SK-N-SH (cell line): Measurements from ENCODE around the gene PSMD14. TPM values are rescaled to one million over a fixed set of nuclear protein-coding genes. Genes with fewer than 3 reads are reported as not detected.

Source experiments
- CTCF ChIA-PET: fragments of 300-600, 350-600 bp; formaldehyde crosslinking; extraction: SDS; loops from one replicate; lab custom pipeline; 2021; lab: Yijun Ruan, JAX
- POLR2A ChIA-PET: fragments of 350-600 bp; sonication (Branson Sonifier 250); formaldehyde crosslinking; extraction: SDS; loops from one replicate; lab custom pipeline; 2020; ENCODE audit warnings: antibody characterized with exemption, inconsistent platforms; lab: Yijun Ruan, JAX
- DNase-seq: peaks from one replicate; pipeline ENCODE4 v3.0.0; 2012
- H2AFZ ChIP-seq: fragments of 200-600 bp; sonication (generic); 2 replicates; pipeline ENCODE4 v1.8.1; 2016; ENCODE audit warnings: antibody characterized with exemption, mild to moderate bottlenecking, low read depth
- H3F3A ChIP-seq: fragments of 200-600 bp; sonication (generic); replicated peaks from 2 replicates; pipeline ENCODE3; 2016; ENCODE audit warnings: antibody characterized with exemption, mild to moderate bottlenecking; ENCODE audit not compliant: insufficient read depth
- H3K27ac ChIP-seq, 2 experiments: fragments of 200-500 bp in 1 of 2; fragments of 200-600 bp in 1 of 2; sonication (Bioruptor generic) in 1 of 2; sonication (generic), shearing (Covaris generic) in 1 of 2; 2 replicates each; pipeline versions ENCODE4 v1.5.1 to v1.6.1; 2014 to 2016; ENCODE audit warnings: low read depth in 2 of 2, inconsistent platforms in 1 of 2, low read length in 1 of 2, mild to moderate bottlenecking in 1 of 2, mixed read lengths in 1 of 2
- H3K27me3 ChIP-seq: fragments of 200-600 bp; sonication (generic), shearing (Covaris generic); 2 replicates; pipeline ENCODE4 v1.6.1; 2016; ENCODE audit warnings: mixed run types; ENCODE audit not compliant: insufficient read depth
- H3K36me3 ChIP-seq, 2 experiments: fragments of 200-500 bp in 1 of 2; fragments of 200-600 bp in 1 of 2; sonication (Bioruptor generic) in 1 of 2; sonication (generic) in 1 of 2; replicated peaks in 1 of 2; 2 replicates each; pipeline versions ENCODE3 to v1.5.1; 2014 to 2016; ENCODE audit warnings: low read length in 1 of 2, mild to moderate bottlenecking in 1 of 2; ENCODE audit not compliant: insufficient read depth in 2 of 2, control insufficient read depth in 1 of 2
- H3K4me1 ChIP-seq, 2 experiments: fragments of 200-500 bp in 1 of 2; fragments of 200-600 bp in 1 of 2; sonication (Bioruptor generic) in 1 of 2; sonication (generic), shearing (Covaris generic) in 1 of 2; 2 replicates each; pipeline versions ENCODE4 v1.5.1 to v1.6.1; 2014 to 2016; ENCODE audit warnings: low read depth in 1 of 2, low read length in 1 of 2, mixed run types in 1 of 2; ENCODE audit not compliant: insufficient read depth in 2 of 2, control insufficient read depth in 1 of 2
- H3K4me2 ChIP-seq: fragments of 200-600 bp; sonication (generic), shearing (Covaris generic); 2 replicates; pipeline ENCODE4 v1.6.1; 2017; ENCODE audit warnings: mixed run types
- H3K4me3 ChIP-seq, 2 experiments: fragments of 200-500 bp in 1 of 2; fragments of 200-600 bp in 1 of 2; sonication (Bioruptor generic) in 1 of 2; sonication (generic), shearing (Covaris generic) in 1 of 2; 2 replicates each; pipeline versions ENCODE4 v1.5.1 to v1.8.1; 2014 to 2016; ENCODE audit warnings: low read depth in 2 of 2, inconsistent platforms in 1 of 2, low read length in 1 of 2, mild to moderate bottlenecking in 1 of 2, mixed read lengths in 1 of 2, moderate library complexity in 1 of 2
- H3K79me2 ChIP-seq: fragments of 200-600 bp; sonication (generic); 2 replicates; pipeline ENCODE4 v1.8.1; 2017; ENCODE audit warnings: mild to moderate bottlenecking; ENCODE audit not compliant: insufficient read depth
- H3K9ac ChIP-seq: fragments of 200-600 bp; sonication (generic); 2 replicates; pipeline ENCODE4 v1.6.1; 2017; ENCODE audit warnings: mixed run types
- H3K9me2 ChIP-seq: fragments of 200-600 bp; sonication (generic); 2 replicates; pipeline ENCODE4 v1.6.1; 2017; ENCODE audit warnings: mixed run types
- H3K9me3 ChIP-seq: fragments of 200-600 bp; sonication (generic); 2 replicates; pipeline ENCODE4 v1.6.1; 2017; ENCODE audit warnings: mixed run types, mild to moderate bottlenecking, moderate library complexity
- H4K20me1 ChIP-seq: fragments of 200-600 bp; sonication (generic); 2 replicates; pipeline ENCODE4 v1.6.1; 2017; ENCODE audit warnings: mild to moderate bottlenecking, mixed run types; ENCODE audit not compliant: insufficient read depth
- CTCF ChIP-seq: fragments of 200-600 bp; sonication (generic); IDR thresholded peaks from 2 replicates; pipeline ENCODE4 v1.6.1; 2017; ENCODE audit warnings: antibody characterized with exemption, mild to moderate bottlenecking, moderate library complexity
- FOSL2 ChIP-seq: IDR thresholded peaks from 2 replicates; pipeline ENCODE4 v1.4.0; 2012; ENCODE audit warnings: low read depth, mild to moderate bottlenecking, moderate library complexity, borderline replicate concordance
- FOXJ3 ChIP-seq: sonication (generic); formaldehyde crosslinking; IDR thresholded peaks from 2 replicates; pipeline ENCODE4 v1.5.1; 2020; ENCODE audit warnings: mild to moderate bottlenecking, missing genetic modification reagents
- GABPA ChIP-seq: IDR thresholded peaks from 2 replicates; pipeline ENCODE4 v1.4.0; 2012; ENCODE audit warnings: low read depth, mild to moderate bottlenecking
- GATA2 ChIP-seq: sonication (generic); formaldehyde crosslinking; IDR thresholded peaks from 2 replicates; pipeline ENCODE4 v1.5.0; 2020; ENCODE audit warnings: mild to moderate bottlenecking, missing genetic modification reagents
- JUND ChIP-seq: IDR thresholded peaks from 2 replicates; pipeline ENCODE4 v1.4.0; 2012
- NFIC ChIP-seq: IDR thresholded peaks from 2 replicates; pipeline ENCODE4 v1.4.0; 2012; ENCODE audit warnings: borderline replicate concordance
- PBX3 ChIP-seq: IDR thresholded peaks from 2 replicates; pipeline ENCODE4; 2012
- POLR2AphosphoS5 ChIP-seq: IDR thresholded peaks from 2 replicates; pipeline ENCODE4 v1.6.1; 2012; ENCODE audit warnings: low read depth, low read length
- RAD21 ChIP-seq: IDR thresholded peaks from 2 replicates; pipeline ENCODE4 v1.6.1; 2012; ENCODE audit warnings: mild to moderate bottlenecking, low read length
- REST ChIP-seq: IDR thresholded peaks from 2 replicates; pipeline ENCODE4 v1.6.1; 2012; ENCODE audit warnings: mild to moderate bottlenecking, low read depth, low read length, moderate library complexity
- SIN3A ChIP-seq: IDR thresholded peaks from 2 replicates; pipeline ENCODE4 v1.6.1; 2012; ENCODE audit warnings: low read depth, mild to moderate bottlenecking, low read length, moderate library complexity, borderline replicate concordance
- SMC3 ChIP-seq: IDR thresholded peaks from 2 replicates; pipeline ENCODE4 v1.6.1; 2012; ENCODE audit warnings: low read depth, low read length, improper control_type of control experiment
- USF2 ChIP-seq: fragments of 150-350 bp; IDR thresholded peaks from 2 replicates; pipeline ENCODE4 v1.6.1; 2017; ENCODE audit warnings: antibody characterized with exemption, low read length, low read depth, borderline replicate concordance
- ZBTB33 ChIP-seq: IDR thresholded peaks from 2 replicates; pipeline ENCODE4 v1.4.0; 2012; ENCODE audit warnings: low read depth, borderline replicate concordance
- WGBS: methylation state at CpG from one replicate; pipeline ENCODE4 v1.1.6; 2017; ENCODE audit warnings: low lambda C conversion rate; 5-methylcytosine and 5-hydroxymethylcytosine counted together
- polyA plus RNA-seq, 3 experiments: library from polyadenylated mRNA; depleted of rRNA; stranded (reverse); fragments of >200 nt; gene quantifications; 2 replicates each; pipeline ENCODE4 v1.2.3, GENCODE V29; 2012

The PSMD14 gene
- polyA plus RNA-seq, 1 of the 3 experiments (the other 2 are of a cell fraction): 50.4 TPM

- Histone ChIP-seq H3F3A (no peaks in the 10 kb centered on the region), H3K4me2 (no peak overlapping the region), H4K20me1 (no peaks in the 10 kb centered on the region), H3K9ac (no peak overlapping the region), H3K27me3 (no peaks in the 10 kb centered on the region), H3K79me2 (peaks cover 3% of the 10 kb centered on the region; the same call in 1 of the 2 replicates), H3K9me3 (no peaks in the 10 kb centered on the region), H3K4me1 (peaks cover 2 to 8% of the 10 kb centered on the region in 2 experiments; a peak in 3 of 4 replicates), H2AFZ (no peak overlapping the region), H3K36me3 (peaks cover 58 to 61% of the 10 kb centered on the region in 2 experiments), H3K27ac (no peak overlapping the region), H3K9me2 (no peaks in the 10 kb centered on the region), H3K4me3 (no peak overlapping the region)
- WGBS: 96% methylated on average over 1 of the region's 1 CpG
- TF ChIP-seq FOSL2: no peak
- TF ChIP-seq RAD21: no peak
- TF ChIP-seq GABPA: no peak
- TF ChIP-seq CTCF: no peak
- no peak for TF ChIP-seq PBX3
- no peak for TF ChIP-seq JUND
- TF ChIP-seq SMC3: no peak
- no peak for TF ChIP-seq GATA2 (CRISPR knock-in tag)
- no peak for TF ChIP-seq NFIC
- no peak for TF ChIP-seq REST
- TF ChIP-seq ZBTB33: no peak
- TF ChIP-seq USF2: no peak
- TF ChIP-seq FOXJ3: no peak
- TF ChIP-seq SIN3A: no peak
- no peak for TF ChIP-seq POLR2AphosphoS5
- no peak for DNase-seq
- CTCF ChIA-PET: interaction anchor here (1.5 kb wide), 1 partner anchor 40 kb away, joined by 5 read pairs; no protein-coding TSS in a partner anchor
- POLR2A ChIA-PET: no interaction called here
These were observed 66.2 kb downstream of the PSMD14 start for GRCh38 chr2:161374446-161374845.
